Measurements from ENCODE around the gene ISX.

ISX gene

GRCh38 chr22:35034963-35035362 is 31.0 kb upstream of the ISX start:
- TF ChIP-seq MYC (IDR thresholded peaks at IDR 0.05; ENCODE audit: low read depth, low read length) = no peak
- no peak for TF ChIP-seq MAX (IDR thresholded peaks at IDR 0.05; ENCODE audit: low read depth, low read length)
- TF ChIP-seq POLR2A (IDR thresholded peaks at IDR 0.05; ENCODE audit: extremely low read depth, insufficient read length) = no peak
- no peak for TF ChIP-seq CTCF (IDR thresholded peaks at IDR 0.05; ENCODE audit: low read depth, low read length)

GRCh38 chr22:35037089-35037488 is 28.9 kb upstream of the ISX start:
- no peak overlapping the region for H3K4me3 ChIP-seq (ENCODE audit: low read depth, low read length)
- peak; percentile 20 for DNase-seq (ENCODE audit: low read depth)
- TF ChIP-seq CTCF (IDR thresholded peaks at IDR 0.05; ENCODE audit: low read depth, low read length) (peak; percentile 54), POLR2A (IDR thresholded peaks at IDR 0.05; ENCODE audit: extremely low read depth, insufficient read length) (no peak), MYC (IDR thresholded peaks at IDR 0.05; ENCODE audit: low read depth, low read length) (no peak), MAX (IDR thresholded peaks at IDR 0.05; ENCODE audit: low read depth, low read length) (no peak)

More at GRCh38 chr22:35034963-35035362, 31.0 kb upstream of the ISX start:
- no peak overlapping the region for H3K4me3 ChIP-seq (ENCODE audit: low read depth, low read length)
- DNase-seq (ENCODE audit: low read depth) = no peak

- no peak for DNase-seq (ENCODE audit: low read depth)
- no peak overlapping the region for H3K4me3 ChIP-seq (ENCODE audit: low read depth, low read length)
- TF ChIP-seq MAX (IDR thresholded peaks at IDR 0.05; ENCODE audit: low read depth, low read length) (no peak), MYC (IDR thresholded peaks at IDR 0.05; ENCODE audit: low read depth, low read length) (no peak), POLR2A (IDR thresholded peaks at IDR 0.05; ENCODE audit: extremely low read depth, insufficient read length) (no peak), CTCF (IDR thresholded peaks at IDR 0.05; ENCODE audit: low read depth, low read length) (no peak)
These were observed 26.3 kb upstream of the ISX start for GRCh38 chr22:35039625-35040024.

- no peak for DNase-seq (ENCODE audit: low read depth)
- no peak overlapping the region for H3K4me3 ChIP-seq (ENCODE audit: low read depth, low read length)
- TF ChIP-seq MAX (IDR thresholded peaks at IDR 0.05; ENCODE audit: low read depth, low read length) (no peak), CTCF (IDR thresholded peaks at IDR 0.05; ENCODE audit: low read depth, low read length) (peak; percentile 37)
These were observed 22.6 kb upstream of the ISX start for GRCh38 chr22:35043252-35043933.

GRCh38 chr22:35043934-35044319 is 22.0 kb upstream of the ISX start:
- TF ChIP-seq POLR2A (IDR thresholded peaks at IDR 0.05; ENCODE audit: extremely low read depth, insufficient read length) = no peak
- TF ChIP-seq CTCF (IDR thresholded peaks at IDR 0.05; ENCODE audit: low read depth, low read length) = no peak
- TF ChIP-seq MYC (IDR thresholded peaks at IDR 0.05; ENCODE audit: low read depth, low read length) = no peak
- no peak for TF ChIP-seq MAX (IDR thresholded peaks at IDR 0.05; ENCODE audit: low read depth, low read length)
- DNase-seq (ENCODE audit: low read depth) = no peak
- H3K4me3 ChIP-seq (ENCODE audit: low read depth, low read length) = no peak overlapping the region

All from NB4 (cell line).